Transverse colon (tissue), 4 donors: ENCODE data around the gene MAPK4. TPM values are rescaled to one million over a fixed set of nuclear protein-coding genes. Genes with fewer than 3 reads are reported as not detected.
"Not testable (repeated sequence)": the region's sequence is repeated elsewhere in the genome, so short reads cannot be mapped to it uniquely, and the experiment has no call there.

ENCODE experiments used
- DNase-seq: peaks from one replicate; pipeline ENCODE4 v3.0.0-alpha.2; 2019
- H3K27ac ChIP-seq, 4 donors: fragments of 200-600 bp; sonication (generic); 2 replicates each; pipeline ENCODE4 v1.5.1; 2016 to 2018; ENCODE audit warnings: inconsistent platforms in 4 of 4
- H3K27me3 ChIP-seq: fragments of 200-600 bp; sonication (generic); 2 replicates; pipeline ENCODE4 v1.5.1; 2017; ENCODE audit warnings: inconsistent platforms
- H3K36me3 ChIP-seq, 4 donors: fragments of 200-600 bp; sonication (generic); 2 replicates each; pipeline ENCODE4 v1.5.1; 2017 to 2019; ENCODE audit warnings: inconsistent platforms in 4 of 4
- H3K4me1 ChIP-seq, 4 donors: fragments of 200-600 bp; sonication (generic); 2 replicates each; pipeline ENCODE4 v1.5.1; 2017 to 2020; ENCODE audit warnings: inconsistent platforms in 4 of 4
- H3K4me3 ChIP-seq, 4 donors: fragments of 200-600 bp; sonication (generic); 1 replicate in 1 of 4; 2 replicates in 3 of 4; pipeline versions ENCODE4 v1.5.1 to v1.6.1; 2017 to 2019; ENCODE audit warnings: inconsistent platforms in 4 of 4
- H3K9me3 ChIP-seq, 2 donors: fragments of 200-600 bp; sonication (generic); 2 replicates each; pipeline ENCODE4 v1.5.1; 2017 to 2019; ENCODE audit warnings: inconsistent platforms in 2 of 2
- EP300 ChIP-seq: sonication (generic); formaldehyde crosslinking; IDR thresholded peaks from one replicate; pipeline ENCODE4 v1.6.1; 2017; ENCODE audit warnings: antibody characterized with exemption, low read depth
- POLR2A ChIP-seq: fragments of 450-650 bp; IDR thresholded peaks from one replicate; pipeline ENCODE4 v1.6.1; 2016; ENCODE audit warnings: antibody characterized with exemption, mild to moderate bottlenecking, moderate library complexity
- POLR2AphosphoS5 ChIP-seq, 3 donors: sonication (generic); formaldehyde crosslinking; IDR thresholded peaks; one replicate each; pipeline ENCODE4 v1.6.1; 2016; ENCODE audit warnings: antibody characterized with exemption in 3 of 3
- WGBS, 2 donors: methylation state at CpG; one replicate each; pipeline ENCODE4 v1.1.5; 2018; ENCODE audit warnings: low coverage in 1 of 2; 5-methylcytosine and 5-hydroxymethylcytosine counted together
- in situ Hi-C, 4 donors: fragments of 200-750 bp; cut with MboI; loops; one replicate each; pipeline versions ENCODE4 v1.15.0 to v1.15.1; 2017; ENCODE audit warnings: low sequenced_read_pairs in 3 of 4, low pct_ligation_motif_present in 1 of 4, low pct_unique_long_range_greater_than_20kb in 1 of 4
- intact Hi-C: fragments of 100-400 bp; cut with DNase I; formaldehyde crosslinking; loops from one replicate; pipeline ENCODE4 v1.15.1; 2023; ENCODE audit warnings: low total_unique reads
- total RNA-seq, 4 donors: library from RNA; depleted of rRNA; stranded (reverse); fragments of >200 nt; gene quantifications; one replicate each; pipeline ENCODE4 v1.1.0, GENCODE V29; 2016
- TF ChIP-seq, protein P1 (sequence below), 5 experiments: fragments of 200-600 bp in 3 of 5; fragments of 450-650 bp in 2 of 5; sonication (generic) in 3 of 5; IDR thresholded peaks; 1 replicate in 2 of 5; 2 replicates in 3 of 5; pipeline ENCODE4 v1.5.1; 2016 to 2017; ENCODE audit warnings: antibody characterized with exemption in 5 of 5, inconsistent platforms in 3 of 5, mild to moderate bottlenecking in 2 of 5, moderate library complexity in 1 of 5

Gene MAPK4
- total RNA-seq, 4 donors from 2014 or later: 1.6 to 20.1 (median 5.7) TPM

DNA sequence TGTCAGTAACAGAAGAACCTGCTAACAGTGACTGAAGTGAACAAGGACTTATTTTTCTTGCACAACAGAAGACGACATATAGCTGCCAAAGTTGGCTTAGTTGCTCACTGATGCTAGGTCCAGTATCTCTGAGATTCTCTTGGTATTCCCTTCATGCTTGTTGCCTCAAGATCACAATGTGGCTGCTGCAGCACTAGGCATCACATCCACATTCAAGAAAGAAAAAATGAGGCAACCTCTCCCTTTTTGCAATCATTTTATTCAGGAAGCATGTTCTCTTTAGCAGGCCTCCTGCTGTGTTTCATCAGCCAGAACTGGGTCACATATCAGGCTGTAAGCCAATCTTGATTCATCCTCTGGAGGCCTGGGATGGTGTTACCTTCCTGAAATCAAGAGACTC, 11.7 kb upstream of the MAPK4 start:
- WGBS, 2 donors: 56 to 100% methylated on average over 1 of the region's 1 CpG
- no peak overlapping the region for H3K4me3 ChIP-seq
- in situ Hi-C loops: no loop called here

DNA sequence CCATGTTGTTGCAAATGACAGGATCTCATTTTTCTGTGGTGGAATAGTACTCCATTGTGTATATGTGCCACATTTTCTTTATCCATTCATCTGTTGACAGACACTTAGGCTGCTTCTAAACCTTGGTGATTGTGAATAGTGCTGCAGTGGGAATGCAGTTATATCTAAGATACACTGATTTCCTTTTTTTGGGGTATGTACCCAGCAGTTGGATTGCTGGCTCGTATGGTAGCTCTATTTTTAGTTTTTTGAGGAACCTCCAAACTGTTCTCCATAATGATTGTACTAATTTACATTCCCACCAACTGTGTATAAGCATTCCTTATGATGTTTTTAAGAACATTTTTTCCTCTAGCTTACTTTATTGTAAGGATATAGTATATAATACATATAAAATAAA, 8.2 kb upstream of the MAPK4 start:
- in situ Hi-C loops: loop anchor here in 1 of 4 donors (25.0 kb wide), 1 partner anchor 111 kb away; no protein-coding TSS in a partner anchor
- not testable (repeated sequence) for H3K4me3 ChIP-seq, H3K36me3 ChIP-seq, H3K9me3 ChIP-seq, H3K27ac ChIP-seq, H3K4me1 ChIP-seq, DNase-seq
- 25 to 38% methylated on average over 1 of the region's 1 CpG for WGBS, 2 donors
- H3K27me3 ChIP-seq: peaks cover 11% of the 10 kb centered on the region
- intact Hi-C loops: loop anchor here (5.0 kb wide), 1 partner anchor 966 kb away; no protein-coding TSS in a partner anchor

More for the DNA sequence above, 11.7 kb upstream of the MAPK4 start:
- Histone ChIP-seq H3K36me3 (no peaks in the 10 kb centered on the region), H3K4me1 (no peaks in the 10 kb centered on the region), H3K27me3 (no peaks in the 10 kb centered on the region), H3K9me3 (no peaks in the 10 kb centered on the region), H3K27ac (no peak overlapping the region)
- no peak for TF ChIP-seq EP300
- no peak for TF ChIP-seq POLR2A
- TF ChIP-seq, protein P1, sequence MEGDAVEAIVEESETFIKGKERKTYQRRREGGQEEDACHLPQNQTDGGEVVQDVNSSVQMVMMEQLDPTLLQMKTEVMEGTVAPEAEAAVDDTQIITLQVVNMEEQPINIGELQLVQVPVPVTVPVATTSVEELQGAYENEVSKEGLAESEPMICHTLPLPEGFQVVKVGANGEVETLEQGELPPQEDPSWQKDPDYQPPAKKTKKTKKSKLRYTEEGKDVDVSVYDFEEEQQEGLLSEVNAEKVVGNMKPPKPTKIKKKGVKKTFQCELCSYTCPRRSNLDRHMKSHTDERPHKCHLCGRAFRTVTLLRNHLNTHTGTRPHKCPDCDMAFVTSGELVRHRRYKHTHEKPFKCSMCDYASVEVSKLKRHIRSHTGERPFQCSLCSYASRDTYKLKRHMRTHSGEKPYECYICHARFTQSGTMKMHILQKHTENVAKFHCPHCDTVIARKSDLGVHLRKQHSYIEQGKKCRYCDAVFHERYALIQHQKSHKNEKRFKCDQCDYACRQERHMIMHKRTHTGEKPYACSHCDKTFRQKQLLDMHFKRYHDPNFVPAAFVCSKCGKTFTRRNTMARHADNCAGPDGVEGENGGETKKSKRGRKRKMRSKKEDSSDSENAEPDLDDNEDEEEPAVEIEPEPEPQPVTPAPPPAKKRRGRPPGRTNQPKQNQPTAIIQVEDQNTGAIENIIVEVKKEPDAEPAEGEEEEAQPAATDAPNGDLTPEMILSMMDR (IDR thresholded peaks at IDR 0.05): no peak
- TF ChIP-seq POLR2AphosphoS5 (IDR thresholded peaks at IDR 0.05): no peak
- DNase-seq: no peak
- intact Hi-C loops: no loop called here

DNA sequence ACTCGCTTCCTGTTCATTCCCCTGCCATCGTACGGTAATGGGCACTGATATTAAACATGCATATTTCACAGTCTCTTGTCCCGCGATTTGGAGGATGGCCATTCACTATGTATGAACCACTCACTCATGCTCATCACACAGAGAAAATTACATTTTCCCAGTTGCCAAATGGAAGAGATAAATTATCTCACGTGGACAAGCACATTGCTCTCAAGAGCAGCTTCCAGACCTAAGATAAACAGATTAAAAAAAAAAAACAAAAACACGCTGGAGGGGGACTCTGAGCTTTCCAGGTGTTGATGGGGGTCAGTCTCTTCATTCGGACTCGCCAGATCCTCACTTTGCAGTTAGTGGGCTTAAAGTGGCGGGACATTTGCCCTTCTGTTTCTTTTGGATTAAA, 1.7 kb upstream of the MAPK4 start:
- Histone ChIP-seq H3K27me3 (peaks cover 59% of the 10 kb centered on the region), H3K27ac (no peak overlapping the region), H3K4me3 (no peak overlapping the region), H3K4me1 (peaks cover 12 to 20% (median 15%) of the 10 kb centered on the region in 4 donors), H3K9me3 (peaks cover 0 to 7% of the 10 kb centered on the region in 2 donors), H3K36me3 (no peaks in the 10 kb centered on the region)
- in situ Hi-C loops (loop anchor here in 1 of 4 donors (25.0 kb wide), 1 partner anchor 104 kb away; no protein-coding TSS in a partner anchor), intact Hi-C loops (no loop called here)
- no peak for DNase-seq
- WGBS, 2 donors: 46 to 63% methylated on average over 8 to 10 of the region's 10 CpGs
- TF ChIP-seq POLR2A (no peak), POLR2AphosphoS5 (IDR thresholded peaks at IDR 0.05) (no peak), EP300 (no peak)
- TF ChIP-seq, protein P1 (IDR thresholded peaks at IDR 0.05): no peak

DNA sequence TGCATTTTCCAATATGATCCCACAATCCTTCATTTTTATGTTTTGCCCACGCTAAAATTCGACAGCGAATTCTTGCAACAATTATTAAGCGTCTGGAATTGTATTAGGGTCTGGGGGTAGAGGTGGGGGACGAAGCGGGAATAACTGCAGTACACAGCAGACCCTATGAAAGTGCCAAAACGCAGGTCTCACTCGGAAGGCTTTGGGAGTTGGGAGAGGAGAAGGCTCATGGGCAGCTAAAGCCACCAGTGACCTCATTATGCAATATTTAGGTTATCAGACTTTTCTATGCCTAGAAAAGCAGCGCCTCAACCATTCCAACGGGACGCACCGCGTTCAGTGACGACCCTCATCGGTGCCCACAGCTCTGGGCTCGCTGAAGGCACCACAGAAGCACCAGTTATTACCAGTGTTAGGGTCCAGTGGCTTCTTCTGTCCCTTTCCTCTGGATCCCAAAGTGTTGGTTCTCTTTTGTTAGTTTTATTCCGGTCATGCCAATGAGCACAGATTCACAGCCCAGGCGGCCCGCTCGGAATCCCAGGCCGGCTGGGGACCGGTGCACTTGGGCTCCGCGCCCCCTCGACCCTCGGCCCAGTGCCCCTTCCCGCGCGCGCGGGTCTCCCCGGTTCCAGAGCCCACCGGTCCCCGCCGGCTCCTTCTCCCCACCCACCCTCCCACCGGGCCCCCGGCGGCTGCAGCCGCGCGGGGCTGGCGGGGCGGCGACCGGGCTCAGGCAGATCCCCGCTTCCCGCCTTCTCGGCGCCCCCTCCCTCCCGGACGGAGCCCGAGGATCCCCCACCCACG, 737 bp upstream of the MAPK4 start:
- TF ChIP-seq POLR2AphosphoS5 (IDR thresholded peaks at IDR 0.05): no peak
- Histone ChIP-seq H3K9me3 (peaks cover 0 to 7% of the 10 kb centered on the region in 2 donors), H3K4me1 (peaks cover 12 to 20% (median 15%) of the 10 kb centered on the region in 4 donors), H3K4me3 (peak overlapping the region; percentile 43 to 60 (median 57)), H3K27ac (peak overlapping the region; percentile 50 to 83 (median 70)), H3K27me3 (peaks cover 63% of the 10 kb centered on the region), H3K36me3 (no peaks in the 10 kb centered on the region)
- in situ Hi-C loops (loop anchor here in 1 of 4 donors (25.0 kb wide), 1 partner anchor 103 kb away; no protein-coding TSS in a partner anchor), intact Hi-C loops (no loop called here)
- no peak for DNase-seq
- WGBS, 2 donors: 42 to 52% methylated on average over 16 to 34 of the region's 53 CpGs
